HG03196 (cell line): Measurements from ENCODE around the gene ANKS1B.

Experiments
- ATAC-seq: cut with Tn5 transposase; IDR thresholded peaks from one replicate; pipeline ENCODE4 v1.9.1; 2021; ENCODE audit not compliant: unreplicated experiment

Gene ANKS1B

GRCh38 chr12:99092100-99092851, 892.5 kb downstream of the ANKS1B start:
- no peak for ATAC-seq

GRCh38 chr12:99087278-99087677, 897.5 kb downstream of the ANKS1B start:
- no peak for ATAC-seq

- no peak for ATAC-seq
These were observed 904.9 kb downstream of the ANKS1B start for GRCh38 chr12:99079811-99080210.

- ATAC-seq, result no peak
These were observed 915.6 kb downstream of the ANKS1B start for GRCh38 chr12:99068993-99069747.

GRCh38 chr12:99067171-99067785, 917.5 kb downstream of the ANKS1B start:
- ATAC-seq, result no peak

GRCh38 chr12:99066726-99067125, 918.0 kb downstream of the ANKS1B start:
- ATAC-seq, result no peak

- no peak for ATAC-seq
These were observed 921.6 kb downstream of the ANKS1B start for GRCh38 chr12:99063182-99063581.

GRCh38 chr12:99059824-99060511, 924.8 kb downstream of the ANKS1B start:
- no peak for ATAC-seq

GRCh38 chr12:99057670-99058069, 927.1 kb downstream of the ANKS1B start:
- no peak for ATAC-seq

- no peak for ATAC-seq
These were observed 928.5 kb downstream of the ANKS1B start for GRCh38 chr12:99056186-99056585.

- ATAC-seq, result no peak
These were observed 929.4 kb downstream of the ANKS1B start for GRCh38 chr12:99055299-99055698.

GRCh38 chr12:99054601-99055128, 930.1 kb downstream of the ANKS1B start:
- no peak for ATAC-seq

GRCh38 chr12:99053616-99054362, 930.9 kb downstream of the ANKS1B start:
- no peak for ATAC-seq

GRCh38 chr12:99049774-99050173, 935.0 kb downstream of the ANKS1B start:
- no peak for ATAC-seq

- ATAC-seq, result no peak
These were observed 939.6 kb downstream of the ANKS1B start for GRCh38 chr12:99045158-99045557.

GRCh38 chr12:99043319-99043914, 941.3 kb downstream of the ANKS1B start:
- ATAC-seq, result no peak

- ATAC-seq, result no peak
These were observed 942.5 kb downstream of the ANKS1B start for GRCh38 chr12:99042226-99042625.

- ATAC-seq, result no peak
These were observed 945.2 kb downstream of the ANKS1B start for GRCh38 chr12:99039367-99040120.

GRCh38 chr12:99036566-99036965, 948.2 kb downstream of the ANKS1B start:
- no peak for ATAC-seq
